Neural progenitor cell (in vitro differentiated cells): Measurements from ENCODE around the gene IDI2. TPM values are rescaled to one million over a fixed set of nuclear protein-coding genes. Genes with fewer than 3 reads are reported as not detected.

Source experiments
- DNase-seq: peaks from one replicate; pipeline ENCODE4 v3.0.0-alpha.2; 2016; ENCODE audit warnings: low spot score
- H2AFZ ChIP-seq: fragments of 200-600 bp; sonication (generic); replicated peaks from 2 replicates; pipeline ENCODE4 v1.6.1; 2016; ENCODE audit warnings: antibody characterized with exemption
- H3F3A ChIP-seq: fragments of 200-600 bp; sonication (generic); 2 replicates; pipeline ENCODE4 v1.6.1; 2016; ENCODE audit warnings: antibody characterized with exemption, low read depth
- H3K27ac ChIP-seq: fragments of 200-600 bp; sonication (generic); 2 replicates; pipeline ENCODE4 v1.5.1; 2016; ENCODE audit warnings: mild to moderate bottlenecking
- H3K27me3 ChIP-seq: fragments of 200-600 bp; sonication (generic); 2 replicates; pipeline ENCODE4 v1.6.1; 2016; ENCODE audit warnings: mild to moderate bottlenecking, moderate library complexity
- H3K36me3 ChIP-seq: fragments of 200-600 bp; sonication (generic); 2 replicates; pipeline ENCODE4 v1.5.1; 2016
- H3K4me1 ChIP-seq: fragments of 200-600 bp; sonication (generic); 2 replicates; pipeline ENCODE4 v1.6.1; 2016; ENCODE audit warnings: mixed run types
- H3K4me2 ChIP-seq: fragments of 200-600 bp; sonication (generic); 2 replicates; pipeline ENCODE4 v1.6.1; 2016
- H3K4me3 ChIP-seq: fragments of 200-600 bp; sonication (generic); 2 replicates; pipeline ENCODE4 v1.5.1; 2016
- H3K79me2 ChIP-seq: fragments of 200-600 bp; sonication (generic); 2 replicates; pipeline ENCODE4 v1.6.1; 2016; ENCODE audit warnings: low read depth
- H3K9ac ChIP-seq: fragments of 200-600 bp; sonication (generic); 2 replicates; pipeline ENCODE4 v1.6.1; 2016
- H3K9me3 ChIP-seq: fragments of 200-600 bp; sonication (generic); 2 replicates; pipeline ENCODE4 v1.5.1; 2016; ENCODE audit warnings: low read depth
- H4K20me1 ChIP-seq: fragments of 200-600 bp; sonication (generic); 2 replicates; pipeline ENCODE4 v1.6.1; 2016; ENCODE audit warnings: low read depth
- H3K27ac Mint-ChIP-seq: 3 replicates; pipeline ENCODE4 v1.8.0; 2021; ENCODE audit warnings: mixed read lengths
- H3K27me3 Mint-ChIP-seq: 2 replicates; pipeline ENCODE4 v1.8.0; 2022; ENCODE audit warnings: low read depth, mild to moderate bottlenecking, inconsistent platforms, moderate library complexity, mixed read lengths; ENCODE audit not compliant: insufficient read depth
- H3K36me3 Mint-ChIP-seq: 3 replicates; pipeline ENCODE4 v1.8.0; 2021; ENCODE audit warnings: mixed read lengths
- H3K4me1 Mint-ChIP-seq: 3 replicates; pipeline ENCODE4 v1.8.0; 2021; ENCODE audit warnings: mixed read lengths
- H3K4me3 Mint-ChIP-seq: 3 replicates; pipeline ENCODE4 v1.8.0; 2021; ENCODE audit warnings: mild to moderate bottlenecking, moderate library complexity, mixed read lengths
- H3K9me3 Mint-ChIP-seq: 3 replicates; pipeline ENCODE4 v1.8.0; 2020; ENCODE audit warnings: mixed read lengths
- CTCF ChIP-seq: fragments of 200-600 bp; sonication (generic); IDR thresholded peaks from 2 replicates; pipeline ENCODE4 v1.5.1; 2017; ENCODE audit warnings: antibody characterized with exemption, mild to moderate bottlenecking
- EZH2 ChIP-seq: fragments of 200-600 bp; sonication (generic); IDR thresholded peaks from 2 replicates; pipeline ENCODE4 v1.6.1; 2017; ENCODE audit warnings: antibody characterized with exemption, mild to moderate bottlenecking, moderate library complexity
- EZH2phosphoT487 ChIP-seq: fragments of 200-600 bp; sonication (generic); IDR thresholded peaks from 2 replicates; pipeline ENCODE4 v1.6.1; 2017; ENCODE audit warnings: antibody characterized with exemption
- total RNA-seq: library from RNA; depleted of rRNA; stranded (reverse); fragments of >200 nt; gene quantifications from 2 replicates; pipeline ENCODE4 v1.2.3, GENCODE V29; 2015; ENCODE audit warnings: low replicate concordance

Gene IDI2
- total RNA-seq, 1 donor from 2014 or later, result not detected

- Histone ChIP-seq H3K9me3 (peaks cover 6% of the 10 kb centered on the region), H3K4me2 (no peak overlapping the region), H3K4me3 (no peak overlapping the region), H3K27ac (no peak overlapping the region), H4K20me1 (peaks cover 6% of the 10 kb centered on the region), H2AFZ (no peak overlapping the region), H3K4me1 (peaks cover 6% of the 10 kb centered on the region), H3K27me3 (no peaks in the 10 kb centered on the region), H3K9ac (no peak overlapping the region), H3K36me3 (no peaks in the 10 kb centered on the region), H3F3A (no peaks in the 10 kb centered on the region), H3K79me2 (peaks cover 19% of the 10 kb centered on the region)
- Mint-ChIP-seq H3K4me3 (no peak overlapping the region), H3K27ac (no peak overlapping the region), H3K4me1 (peaks cover 13% of the 10 kb centered on the region), H3K9me3 (peaks cover 17% of the 10 kb centered on the region), H3K36me3 (peaks cover 8% of the 10 kb centered on the region), H3K27me3 (no peaks in the 10 kb centered on the region)
- no peak for TF ChIP-seq EZH2
- TF ChIP-seq EZH2phosphoT487, result no peak
- no peak for TF ChIP-seq CTCF
- no peak for DNase-seq
Measured at GRCh38 chr10:983971-984655, 41.5 kb downstream of the IDI2 start.

GRCh38 chr10:983401-983800, 42.3 kb downstream of the IDI2 start:
- no peak overlapping the region for H3K4me2 ChIP-seq
- no peak overlapping the region for H2AFZ ChIP-seq
- peaks cover 11% of the 10 kb centered on the region for H3K9me3 ChIP-seq
- Mint-ChIP-seq H3K27me3 (no peaks in the 10 kb centered on the region), H3K4me1 (peaks cover 9% of the 10 kb centered on the region), H3K36me3 (peaks cover 13% of the 10 kb centered on the region), H3K4me3 (no peak overlapping the region), H3K9me3 (peaks cover 22% of the 10 kb centered on the region), H3K27ac (no peak overlapping the region)
- no peaks in the 10 kb centered on the region for H3K27me3 ChIP-seq
- TF ChIP-seq CTCF (no peak), EZH2phosphoT487 (no peak), EZH2 (no peak)
- DNase-seq, result no peak
- no peak overlapping the region for H3K27ac ChIP-seq
- peaks cover 12% of the 10 kb centered on the region for H3K79me2 ChIP-seq
- no peak overlapping the region for H3K4me3 ChIP-seq
- no peaks in the 10 kb centered on the region for H4K20me1 ChIP-seq
- no peaks in the 10 kb centered on the region for H3K36me3 ChIP-seq
- H3F3A ChIP-seq, result no peaks in the 10 kb centered on the region
- H3K4me1 ChIP-seq, result peaks cover 6% of the 10 kb centered on the region
- H3K9ac ChIP-seq, result no peak overlapping the region

GRCh38 chr10:980468-981093, 45.1 kb downstream of the IDI2 start:
- Histone ChIP-seq H3K79me2 (no peaks in the 10 kb centered on the region), H4K20me1 (no peaks in the 10 kb centered on the region), H3K9me3 (peaks cover 11% of the 10 kb centered on the region), H3K27ac (no peak overlapping the region), H3K9ac (no peak overlapping the region), H3K4me3 (no peak overlapping the region), H3K36me3 (no peaks in the 10 kb centered on the region), H2AFZ (no peak overlapping the region), H3F3A (no peaks in the 10 kb centered on the region), H3K27me3 (no peaks in the 10 kb centered on the region), H3K4me1 (no peaks in the 10 kb centered on the region), H3K4me2 (no peak overlapping the region)
- TF ChIP-seq CTCF (no peak), EZH2phosphoT487 (no peak), EZH2 (no peak)
- no peak for DNase-seq
- Mint-ChIP-seq H3K36me3 (peaks cover 18% of the 10 kb centered on the region), H3K9me3 (peaks cover 32% of the 10 kb centered on the region), H3K4me1 (no peaks in the 10 kb centered on the region), H3K27ac (no peak overlapping the region), H3K4me3 (no peak overlapping the region), H3K27me3 (no peaks in the 10 kb centered on the region)
